Measurements from ENCODE around the gene FUBP1.

DNA sequence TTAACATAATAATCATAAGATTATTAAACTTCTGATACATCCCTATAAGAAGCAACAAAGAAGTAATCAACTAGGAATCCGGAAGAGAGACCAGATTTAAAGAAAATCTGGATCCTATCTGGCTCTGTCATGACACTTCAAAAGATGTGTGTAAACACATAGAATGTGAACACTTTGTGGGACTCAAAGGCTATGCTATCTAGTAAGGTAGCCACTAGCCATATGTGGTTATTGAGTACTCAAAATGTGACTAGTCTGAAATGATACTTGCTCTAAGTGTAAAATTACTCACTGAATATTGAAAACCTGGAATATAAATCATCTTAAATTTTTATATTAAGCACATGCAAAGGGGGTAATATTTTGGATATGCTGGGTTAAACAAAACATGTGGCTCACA, 8.7 kb downstream of the FUBP1 start:
- no peak for TF ChIP-seq POLR2A (IDR thresholded peaks at IDR 0.05; ENCODE audit: extremely low read depth, insufficient read length)
- TF ChIP-seq, protein P1, sequence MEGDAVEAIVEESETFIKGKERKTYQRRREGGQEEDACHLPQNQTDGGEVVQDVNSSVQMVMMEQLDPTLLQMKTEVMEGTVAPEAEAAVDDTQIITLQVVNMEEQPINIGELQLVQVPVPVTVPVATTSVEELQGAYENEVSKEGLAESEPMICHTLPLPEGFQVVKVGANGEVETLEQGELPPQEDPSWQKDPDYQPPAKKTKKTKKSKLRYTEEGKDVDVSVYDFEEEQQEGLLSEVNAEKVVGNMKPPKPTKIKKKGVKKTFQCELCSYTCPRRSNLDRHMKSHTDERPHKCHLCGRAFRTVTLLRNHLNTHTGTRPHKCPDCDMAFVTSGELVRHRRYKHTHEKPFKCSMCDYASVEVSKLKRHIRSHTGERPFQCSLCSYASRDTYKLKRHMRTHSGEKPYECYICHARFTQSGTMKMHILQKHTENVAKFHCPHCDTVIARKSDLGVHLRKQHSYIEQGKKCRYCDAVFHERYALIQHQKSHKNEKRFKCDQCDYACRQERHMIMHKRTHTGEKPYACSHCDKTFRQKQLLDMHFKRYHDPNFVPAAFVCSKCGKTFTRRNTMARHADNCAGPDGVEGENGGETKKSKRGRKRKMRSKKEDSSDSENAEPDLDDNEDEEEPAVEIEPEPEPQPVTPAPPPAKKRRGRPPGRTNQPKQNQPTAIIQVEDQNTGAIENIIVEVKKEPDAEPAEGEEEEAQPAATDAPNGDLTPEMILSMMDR (IDR thresholded peaks at IDR 0.05; ENCODE audit: low read depth, low read length): no peak
- TF ChIP-seq, protein P2, sequence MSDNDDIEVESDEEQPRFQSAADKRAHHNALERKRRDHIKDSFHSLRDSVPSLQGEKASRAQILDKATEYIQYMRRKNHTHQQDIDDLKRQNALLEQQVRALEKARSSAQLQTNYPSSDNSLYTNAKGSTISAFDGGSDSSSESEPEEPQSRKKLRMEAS (IDR thresholded peaks at IDR 0.05; ENCODE audit: low read depth, low read length): no peak
- TF ChIP-seq MYC (IDR thresholded peaks at IDR 0.05; ENCODE audit: low read depth, low read length): no peak
